MCF 10A (cell line): ENCODE data around the gene ARHGAP22. TPM values are rescaled to one million over a fixed set of nuclear protein-coding genes. Genes with fewer than 3 reads are reported as not detected.

Experiments
- BruUV-seq: library from RNA; stranded (reverse); fragments of 400-500 nt; replicated peaks from 2 replicates; lab custom pipeline; 2021; lab: Mats Ljungman, UMichigan
- CTCF ChIA-PET: fragments of 300-600 bp; sonication (Branson Sonifier 250); formaldehyde crosslinking; extraction: SDS; loops from one replicate; lab custom pipeline; 2021; ENCODE audit warnings: antibody characterized with exemption, inconsistent platforms; lab: Yijun Ruan, JAX
- POLR2A ChIA-PET: fragments of 300-600, 350-650 bp; sonication (Branson Sonifier 250); formaldehyde crosslinking; extraction: SDS; loops from one replicate; lab custom pipeline; 2020; ENCODE audit warnings: antibody characterized with exemption, inconsistent platforms; lab: Yijun Ruan, JAX
- DNase-seq: peaks from one replicate; pipeline ENCODE4 v3.0.0-alpha.2; 2018; ENCODE audit not compliant: unreplicated experiment
- H3K27ac Mint-ChIP-seq: one replicate; pipeline ENCODE4 v1.8.0; 2022; ENCODE audit warnings: mild to moderate bottlenecking, low read depth, mixed read lengths; ENCODE audit not compliant: unreplicated experiment
- H3K27me3 Mint-ChIP-seq: one replicate; pipeline ENCODE4 v1.8.0; 2022; ENCODE audit warnings: mixed read lengths; ENCODE audit not compliant: insufficient read depth, unreplicated experiment
- H3K36me3 Mint-ChIP-seq: one replicate; pipeline ENCODE4 v1.8.0; 2022; ENCODE audit warnings: mild to moderate bottlenecking, moderate library complexity, mixed read lengths; ENCODE audit not compliant: insufficient read depth, unreplicated experiment
- H3K4me1 Mint-ChIP-seq: one replicate; pipeline ENCODE4 v1.8.0; 2022; ENCODE audit warnings: mixed read lengths; ENCODE audit not compliant: insufficient read depth, unreplicated experiment
- H3K4me3 Mint-ChIP-seq: one replicate; pipeline ENCODE4 v1.8.0; 2022; ENCODE audit warnings: mild to moderate bottlenecking, moderate library complexity, mixed read lengths; ENCODE audit not compliant: unreplicated experiment
- H3K9me3 Mint-ChIP-seq: one replicate; pipeline ENCODE4 v1.8.0; 2022; ENCODE audit warnings: mixed read lengths; ENCODE audit not compliant: unreplicated experiment
- CTCF ChIP-seq: fragments of 200-600 bp; IDR thresholded peaks from one replicate; pipeline ENCODE4 v1.8.0; 2022; ENCODE audit warnings: antibody characterized with exemption, mild to moderate bottlenecking; ENCODE audit not compliant: unreplicated experiment
- intact Hi-C: fragments of 100-400 bp; cut with micrococcal nuclease; formaldehyde crosslinking; loops from 2 replicates; pipeline ENCODE4 v1.14.1; 2022
- total RNA-seq: library from RNA; stranded (reverse); gene quantifications from 2 replicates; pipeline ENCODE4 v1.2.3, GENCODE V29; 2022

The ARHGAP22 gene
- total RNA-seq, 1 experiment from 2014 or later = 6.3 TPM

GRCh38 chr10:48418189-48418788, 186.6 kb downstream of the ARHGAP22 start:
- Mint-ChIP-seq H3K4me3 (no peak overlapping the region), H3K27me3 (no peaks in the 10 kb centered on the region), H3K4me1 (peaks cover 27% of the 10 kb centered on the region), H3K9me3 (no peaks in the 10 kb centered on the region), H3K36me3 (no peaks in the 10 kb centered on the region), H3K27ac (peak overlapping the region; percentile 70)
- CTCF ChIA-PET = interaction anchor here (0.6 to 1.8 kb wide), 8 partner anchors 12 to 876 kb away, joined by 3 to 9 read pairs (median 4); no protein-coding TSS in a partner anchor
- no TSS peak for BruUV-seq
- TF ChIP-seq CTCF = no peak
- POLR2A ChIA-PET = interaction anchor here (0.7 to 2.2 kb wide), 14 partner anchors 8 to 1121 kb away, joined by 3 to 9 read pairs (median 4); partner anchors contain the start of genes ERCC6 and MAPK8
- no peak for DNase-seq
- intact Hi-C loops = loop anchor here (10.0 kb wide), 1 partner anchor 103 kb away; no protein-coding TSS in a partner anchor

GRCh38 chr10:48417374-48417773, 187.5 kb downstream of the ARHGAP22 start:
- DNase-seq = peak; percentile 69
- CTCF ChIA-PET = interaction anchor here (0.6 to 1.8 kb wide), 11 partner anchors 9 to 239 kb away, joined by 3 to 9 read pairs (median 4); no protein-coding TSS in a partner anchor
- peaks cover 27% of the 10 kb centered on the region for H3K4me1 Mint-ChIP-seq
- TF ChIP-seq CTCF = no peak
- POLR2A ChIA-PET = interaction anchor here (0.9 to 2.2 kb wide), 13 partner anchors 9 to 143 kb away, joined by 3 to 9 read pairs (median 4); no protein-coding TSS in a partner anchor
- H3K4me3 Mint-ChIP-seq = no peak overlapping the region
- peak overlapping the region; percentile 70 for H3K27ac Mint-ChIP-seq
- no peaks in the 10 kb centered on the region for H3K27me3 Mint-ChIP-seq
- BruUV-seq = no TSS peak
- H3K9me3 Mint-ChIP-seq = peaks cover under 1% of the 10 kb centered on the region
- intact Hi-C loops = loop anchor here (10.0 kb wide), 1 partner anchor 103 kb away; no protein-coding TSS in a partner anchor
- peaks cover 5% of the 10 kb centered on the region for H3K36me3 Mint-ChIP-seq

- CTCF ChIA-PET = interaction anchor here (0.6 to 1.8 kb wide), 8 partner anchors 9 to 240 kb away, joined by 3 to 9 read pairs (median 4); no protein-coding TSS in a partner anchor
- Mint-ChIP-seq H3K4me1 (peaks cover 27% of the 10 kb centered on the region), H3K27ac (peak overlapping the region; percentile 70), H3K9me3 (peaks cover 7% of the 10 kb centered on the region), H3K27me3 (no peaks in the 10 kb centered on the region), H3K36me3 (peaks cover 12% of the 10 kb centered on the region), H3K4me3 (no peak overlapping the region)
- no peak for TF ChIP-seq CTCF
- intact Hi-C loops = loop anchor here (10.0 kb wide), 1 partner anchor 102 kb away; no protein-coding TSS in a partner anchor
- no TSS peak for BruUV-seq
- DNase-seq = no peak
- POLR2A ChIA-PET = interaction anchor here (0.9 to 2.2 kb wide), 11 partner anchors 12 to 143 kb away, joined by 3 to 9 read pairs (median 4); no protein-coding TSS in a partner anchor
These were observed 188.2 kb downstream of the ARHGAP22 start for GRCh38 chr10:48416584-48417232.
